ENCODE data around the gene CACNG7.

CACNG7 gene

GRCh38 chr19:53983457-53984289 is 74.6 kb downstream of the CACNG7 start:
- DNase-seq (ENCODE audit: low read depth): no peak

- DNase-seq (ENCODE audit: low read depth): no peak
Measured at GRCh38 chr19:53985863-53986262, 76.8 kb downstream of the CACNG7 start.

- no peak for DNase-seq (ENCODE audit: low read depth)
Measured at GRCh38 chr19:53988981-53989380, 79.9 kb downstream of the CACNG7 start.

GRCh38 chr19:53989600-53990533 is 80.8 kb downstream of the CACNG7 start:
- DNase-seq (ENCODE audit: low read depth): no peak

GRCh38 chr19:53991224-53992113 is 82.4 kb downstream of the CACNG7 start, which contains the start of gene CACNG6:
Gene CACNG6 (plus strand): TSS chr19:53991637. CDS start chr19:53992878, 1,241 bp downstream.
- no peak for DNase-seq (ENCODE audit: low read depth)

GRCh38 chr19:53992211-53992610 is 83.1 kb downstream of the CACNG7 start:
- no peak for DNase-seq (ENCODE audit: low read depth)

- no peak for DNase-seq (ENCODE audit: low read depth)
Measured at GRCh38 chr19:53992815-53993214, 83.7 kb downstream of the CACNG7 start.

- no peak for DNase-seq (ENCODE audit: low read depth)
Measured at GRCh38 chr19:53993448-53993847, 84.4 kb downstream of the CACNG7 start.

Data from activated T-helper 1 cell treated with Interleukin-2 at 50 U/mL for 16 hours (primary cell).